Measurements from ENCODE around the gene CMSS1. TPM values are rescaled to one million over a fixed set of nuclear protein-coding genes. Genes with fewer than 3 reads are reported as not detected.

CMSS1 gene
- total and polyA plus RNA-seq, 4 donors = 3.8 to 19.5 (median 7.5) TPM

- TF ChIP-seq ZBTB33 (IDR thresholded peaks at IDR 0.05) (no peak), EGR1 (IDR thresholded peaks at IDR 0.05; ENCODE audit: low read depth in 2 of 2) (no peak), FOXA2 (IDR thresholded peaks at IDR 0.05) (no peak), REST (IDR thresholded peaks at IDR 0.05) (no peak)
Observed at GRCh38 chr3:100018806-100019205, 201.1 kb downstream of the CMSS1 start (continued).

- Histone ChIP-seq H3K4me1 (ENCODE audit: control insufficient read depth in 4 of 4, insufficient read depth in 4 of 4, low read length in 3 of 4) (no peaks in the 10 kb centered on the region), H3K27ac (ENCODE audit: low read depth in 1 of 2, low read length in 2 of 2) (no peak overlapping the region), H3K36me3 (ENCODE audit: control insufficient read depth in 4 of 4, insufficient read depth in 3 of 4, low read depth in 1 of 4, low read length in 3 of 4) (peaks cover 0 to 2% (median 0%) of the 10 kb centered on the region in 4 donors), H3K9ac (ENCODE audit: low read depth in 1 of 2, low read length in 2 of 2) (no peak overlapping the region), H3K9me3 (ENCODE audit: control insufficient read depth in 4 of 4, low read length in 3 of 4) (no peaks in the 10 kb centered on the region), H3K27me3 (ENCODE audit: control insufficient read depth in 4 of 4, insufficient read depth in 4 of 4, low read length in 3 of 4) (no peaks in the 10 kb centered on the region), H3K4me3 (ENCODE audit: low read depth in 1 of 3, low read length in 3 of 3) (no peak overlapping the region)
- no peak for DNase-seq (ENCODE audit: low spot score)
- TF ChIP-seq FOXA1 (IDR thresholded peaks at IDR 0.05) (no peak), MAX (IDR thresholded peaks at IDR 0.05) (no peak), EGR1 (IDR thresholded peaks at IDR 0.05; ENCODE audit: low read depth in 2 of 2) (no peak), ZBTB33 (IDR thresholded peaks at IDR 0.05) (no peak), HNF4G (IDR thresholded peaks at IDR 0.05) (no peak), GABPA (IDR thresholded peaks at IDR 0.05 in 1 of 2, conservative IDR thresholded peaks at IDR 0.05 in 1 of 2) (no peak), RAD21 (IDR thresholded peaks at IDR 0.05) (no peak), HNF4A (conservative IDR thresholded peaks at IDR 0.05) (no peak), RXRA (IDR thresholded peaks at IDR 0.05) (no peak), FOXA2 (IDR thresholded peaks at IDR 0.05) (no peak), YY1 (IDR thresholded peaks at IDR 0.05) (no peak), SP1 (IDR thresholded peaks at IDR 0.05) (no peak), ATF3 (IDR thresholded peaks at IDR 0.05) (no peak)
- 95% methylated on average over 1 of the region's 1 CpG for WGBS
Observed at GRCh38 chr3:100019719-100020118, 202.1 kb downstream of the CMSS1 start.
